Measurements from ENCODE around the gene TELO2. TPM values are rescaled to one million over a fixed set of nuclear protein-coding genes. Genes with fewer than 3 reads are reported as not detected.

TELO2 gene
- polyA plus RNA-seq, 3 donors, result 7.3 to 58.1 (median 11.4) TPM

GRCh38 chr16:1452530-1452929 lies 40.6 kb upstream of the TELO2 start:
- intact Hi-C loops (cut with micrococcal nuclease), result loop anchor here in 1 of 2 donors (10.0 kb wide), 1 partner anchor 52 kb away; no protein-coding TSS in a partner anchor
- H3K4me1 Mint-ChIP-seq, result no peaks in the 10 kb centered on the region
- Histone ChIP-seq H2AFZ (ENCODE audit: insufficient read depth, low read depth, low read length, poor library complexity, severe bottlenecking) (no peak overlapping the region), H3K9me3 (replicated peaks in 1 of 2; ENCODE audit: control insufficient read depth in 1 of 2, insufficient read depth in 1 of 2, low read length in 2 of 2) (no peaks in the 10 kb centered on the region), H3K4me3 (replicated peaks in 1 of 3; ENCODE audit: low read depth in 2 of 3, low read length in 3 of 3) (no peak overlapping the region), H3K79me2 (ENCODE audit: insufficient read depth, low read length) (no peaks in the 10 kb centered on the region), H3K9ac (ENCODE audit: insufficient read depth, low read length, poor library complexity, severe bottlenecking) (no peak overlapping the region), H3K27me3 (ENCODE audit: control insufficient read depth in 2 of 2, insufficient read depth in 2 of 2, low read length in 2 of 2) (no peaks in the 10 kb centered on the region), H3K4me2 (replicated peaks; ENCODE audit: extremely low read depth, low read length, poor library complexity, severe bottlenecking) (no peak overlapping the region), H3K4me1 (ENCODE audit: control insufficient read depth in 1 of 2, insufficient read depth in 2 of 2, low read length in 2 of 2) (no peaks in the 10 kb centered on the region), H3K27ac (ENCODE audit: low read depth in 1 of 2, low read length in 2 of 2) (no peak overlapping the region), H4K20me1 (ENCODE audit: insufficient read depth, low read length) (peaks cover 44% of the 10 kb centered on the region), H3K36me3 (replicated peaks in 1 of 2; ENCODE audit: control insufficient read depth in 1 of 2, insufficient read depth in 2 of 2, low read length in 2 of 2) (peaks cover 93 to 100% of the 10 kb centered on the region in 2 donors)
- no peak for DNase-seq
- peaks cover 0 to 1% (median 0%) of the 10 kb centered on the region in 3 donors for H3K27me3 Mint-ChIP-seq (ENCODE audit: low read depth in 3 of 3)
- H3K4me3 Mint-ChIP-seq, result no peak overlapping the region
- H3K27ac Mint-ChIP-seq, result peak overlapping the region in 1 of 7 donors; percentile 60
- no peak for TF ChIP-seq CTCF (IDR thresholded peaks at IDR 0.05)
- H3K36me3 Mint-ChIP-seq, result peaks cover 69 to 95% of the 10 kb centered on the region in 2 donors
- no peaks in the 10 kb centered on the region for H3K9me3 Mint-ChIP-seq
- 98% methylated on average over 19 of the region's 20 CpGs for WGBS (ENCODE audit: insufficient coverage)

- no peaks in the 10 kb centered on the region for H3K9me3 ChIP-seq (replicated peaks in 1 of 2; ENCODE audit: control insufficient read depth in 1 of 2, insufficient read depth in 1 of 2, low read length in 2 of 2)
- no peak overlapping the region for H3K4me3 Mint-ChIP-seq
- H3K79me2 ChIP-seq (ENCODE audit: insufficient read depth, low read length), result no peaks in the 10 kb centered on the region
These were observed 39.8 kb upstream of the TELO2 start for GRCh38 chr16:1453316-1453715.

More at GRCh38 chr16:1453316-1453715, 39.8 kb upstream of the TELO2 start:
- Mint-ChIP-seq H3K36me3 (peaks cover 67 to 94% of the 10 kb centered on the region in 2 donors), H3K27ac (peak overlapping the region in 1 of 7 donors; percentile 20), H3K9me3 (no peaks in the 10 kb centered on the region), H3K4me1 (no peaks in the 10 kb centered on the region), H3K27me3 (ENCODE audit: low read depth in 3 of 3) (peaks cover 0 to 1% (median 0%) of the 10 kb centered on the region in 3 donors)
- no peak overlapping the region for H3K4me2 ChIP-seq (replicated peaks; ENCODE audit: extremely low read depth, low read length, poor library complexity, severe bottlenecking)
- H3K9ac ChIP-seq (ENCODE audit: insufficient read depth, low read length, poor library complexity, severe bottlenecking), result no peak overlapping the region
- no peak for TF ChIP-seq CTCF (IDR thresholded peaks at IDR 0.05)
- no peaks in the 10 kb centered on the region for H3K27me3 ChIP-seq (ENCODE audit: control insufficient read depth in 2 of 2, insufficient read depth in 2 of 2, low read length in 2 of 2)
- H3K4me3 ChIP-seq (replicated peaks in 1 of 3; ENCODE audit: low read depth in 2 of 3, low read length in 3 of 3), result no peak overlapping the region
- no peak for DNase-seq
- H4K20me1 ChIP-seq (ENCODE audit: insufficient read depth, low read length), result peaks cover 45% of the 10 kb centered on the region
- 92% methylated on average over 19 of the region's 19 CpGs for WGBS (ENCODE audit: insufficient coverage)
- intact Hi-C loops (cut with micrococcal nuclease), result loop anchor here in 1 of 2 donors (10.0 kb wide), 1 partner anchor 51 kb away; no protein-coding TSS in a partner anchor
- peaks cover 93 to 100% of the 10 kb centered on the region in 2 donors for H3K36me3 ChIP-seq (replicated peaks in 1 of 2; ENCODE audit: control insufficient read depth in 1 of 2, insufficient read depth in 2 of 2, low read length in 2 of 2)
- no peak overlapping the region for H3K27ac ChIP-seq (ENCODE audit: low read depth in 1 of 2, low read length in 2 of 2)
- no peak overlapping the region for H2AFZ ChIP-seq (ENCODE audit: insufficient read depth, low read depth, low read length, poor library complexity, severe bottlenecking)
- no peaks in the 10 kb centered on the region for H3K4me1 ChIP-seq (ENCODE audit: control insufficient read depth in 1 of 2, insufficient read depth in 2 of 2, low read length in 2 of 2)

All from CD14-positive monocyte (primary cell).